Effector memory CD8-positive, alpha-beta T cell (primary cell): ENCODE measurements around the gene SUGP2.

Experiments used
- ATAC-seq: fragments of 150-1000 bp; cut with Tn5 transposase; replicated peaks from 2 replicates; pipeline ENCODE4 v1.10.0; 2021; ENCODE audit warnings: mild to moderate bottlenecking, moderate library complexity
- DNase-seq, 3 experiments: peaks; one replicate each; pipeline ENCODE4 v3.0.0; 2021
- H3K27ac Mint-ChIP-seq, 2 donors: one replicate each; pipeline ENCODE4 v1.8.0; 2022; ENCODE audit warnings: mild to moderate bottlenecking in 2 of 2, mixed read lengths in 2 of 2, moderate library complexity in 2 of 2
- H3K27me3 Mint-ChIP-seq, 2 donors: one replicate each; pipeline ENCODE4 v1.8.0; 2022; ENCODE audit warnings: mixed read lengths in 2 of 2
- H3K36me3 Mint-ChIP-seq: one replicate; pipeline ENCODE4 v1.8.0; 2022; ENCODE audit warnings: mild to moderate bottlenecking, moderate library complexity, mixed read lengths; ENCODE audit not compliant: insufficient read depth
- H3K4me1 Mint-ChIP-seq, 2 donors: one replicate each; pipeline ENCODE4 v1.8.0; 2022; ENCODE audit warnings: low read depth in 2 of 2, mixed read lengths in 2 of 2
- H3K4me3 Mint-ChIP-seq, 2 donors: one replicate each; pipeline ENCODE4 v1.8.0; 2022; ENCODE audit warnings: mild to moderate bottlenecking in 2 of 2, mixed read lengths in 2 of 2, moderate library complexity in 2 of 2
- H3K9me3 Mint-ChIP-seq, 2 donors: one replicate each; pipeline ENCODE4 v1.8.0; 2022; ENCODE audit warnings: mixed read lengths in 2 of 2

Gene SUGP2

DNA sequence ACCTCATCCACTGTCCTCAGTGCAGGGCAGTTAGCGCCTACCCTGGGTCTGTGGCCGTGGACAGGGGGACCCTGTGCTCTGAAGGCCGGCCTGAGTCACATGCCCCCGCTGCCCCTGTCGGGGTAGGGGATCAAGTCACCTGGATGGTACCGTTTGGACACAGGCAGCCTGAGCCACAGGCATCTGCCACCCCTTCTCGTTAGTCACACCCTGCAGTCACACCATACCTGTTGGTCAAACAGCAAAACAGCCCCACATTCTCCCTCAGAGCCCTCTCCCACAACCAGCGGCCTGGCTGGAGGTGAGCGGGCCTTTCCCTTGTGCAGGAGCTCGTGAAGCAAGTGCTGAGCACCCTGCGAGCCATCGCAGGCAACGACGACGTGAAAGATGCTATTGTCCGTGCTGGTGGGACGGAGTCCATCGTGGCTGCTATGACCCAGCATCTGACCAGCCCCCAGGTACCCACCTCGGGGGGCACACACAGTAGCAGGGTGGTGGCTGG lies 21.7 kb upstream of the SUGP2 start:
- Mint-ChIP-seq H3K4me3 (no peak overlapping the region), H3K27me3 (no peaks in the 10 kb centered on the region), H3K9me3 (no peaks in the 10 kb centered on the region), H3K27ac (no peak overlapping the region), H3K4me1 (peaks cover 0 to 2% of the 10 kb centered on the region in 2 donors), H3K36me3 (peaks cover 11% of the 10 kb centered on the region)
- ATAC-seq (no peak), DNase-seq (no peak)

DNA sequence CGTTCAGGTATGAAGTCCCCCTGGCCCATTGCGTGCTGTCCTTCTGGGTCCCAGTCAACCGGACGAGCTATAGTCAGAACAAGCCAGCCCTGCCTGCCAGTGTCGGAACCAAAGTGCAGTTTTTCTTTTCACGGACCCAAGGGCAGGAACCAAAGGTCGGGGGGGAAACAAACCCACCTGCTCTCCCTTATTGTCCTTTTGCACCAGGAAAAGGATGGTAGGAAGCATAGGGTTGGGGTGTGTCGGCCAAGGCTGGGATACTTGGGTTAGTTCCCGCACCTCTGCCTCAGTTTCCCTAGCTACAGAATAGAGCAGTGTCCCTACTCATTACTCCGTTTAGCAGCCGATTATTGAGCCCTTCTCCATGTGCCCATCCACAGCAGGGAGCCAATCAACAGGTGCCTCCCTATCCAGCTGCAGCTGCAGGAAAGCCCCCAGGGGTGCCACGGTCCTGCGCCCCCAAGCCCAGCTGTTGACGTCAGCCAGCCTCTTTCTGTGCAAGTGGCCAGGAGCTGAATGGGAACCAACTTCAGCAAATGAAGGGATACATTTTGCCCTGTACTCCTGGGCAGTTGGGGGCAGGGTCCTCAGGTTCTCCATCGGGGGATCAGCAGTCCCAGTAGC lies 21.1 kb upstream of the SUGP2 start:
- H3K4me3 Mint-ChIP-seq: no peak overlapping the region
- H3K9me3 Mint-ChIP-seq: no peaks in the 10 kb centered on the region
- H3K36me3 Mint-ChIP-seq: peaks cover 11% of the 10 kb centered on the region
- DNase-seq: no peak
- no peaks in the 10 kb centered on the region for H3K27me3 Mint-ChIP-seq
- no peak for ATAC-seq
- H3K4me1 Mint-ChIP-seq: peaks cover 0 to 2% of the 10 kb centered on the region in 2 donors
- H3K27ac Mint-ChIP-seq: no peak overlapping the region

DNA sequence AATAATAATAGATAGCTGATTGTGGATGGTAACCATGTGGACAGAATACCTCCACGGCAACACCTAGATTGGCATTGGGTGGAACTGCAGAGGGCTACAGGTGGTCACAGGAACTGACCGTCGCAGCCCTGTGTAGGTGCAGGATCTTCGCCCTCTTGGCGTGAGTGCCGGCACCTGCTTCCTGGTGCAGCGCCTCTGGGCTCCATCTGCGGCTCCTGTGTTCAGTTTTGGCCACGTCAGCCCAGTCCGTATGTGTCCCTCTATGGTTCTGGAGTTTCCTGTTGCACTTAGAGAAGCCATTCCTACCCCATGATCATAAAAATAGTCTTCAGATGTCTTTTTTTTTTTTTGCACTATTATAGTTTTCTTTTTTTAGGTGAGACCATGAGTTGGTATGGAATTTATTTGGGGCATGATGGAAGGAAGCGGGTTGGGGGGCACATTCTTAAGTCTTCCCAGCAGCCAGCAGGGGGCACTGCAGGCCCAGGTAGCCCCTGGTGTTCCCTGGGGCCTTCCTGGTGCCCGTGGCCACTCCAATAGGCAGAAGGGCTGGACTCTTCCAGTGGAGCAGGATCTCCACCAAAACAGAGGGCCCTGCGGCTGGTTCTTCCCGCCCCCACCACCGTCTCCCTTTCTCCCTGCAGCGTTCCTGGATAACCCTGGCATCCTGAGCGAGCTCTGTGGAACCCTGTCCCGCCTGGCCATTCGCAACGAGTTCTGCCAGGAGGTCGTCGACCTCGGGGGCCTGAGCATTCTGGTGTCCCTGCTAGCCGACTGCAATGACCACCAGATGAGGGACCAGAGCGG lies 20.4 kb upstream of the SUGP2 start:
- Mint-ChIP-seq H3K36me3 (peaks cover 11% of the 10 kb centered on the region), H3K4me3 (no peak overlapping the region), H3K9me3 (no peaks in the 10 kb centered on the region), H3K4me1 (peaks cover 0 to 2% of the 10 kb centered on the region in 2 donors), H3K27ac (no peak overlapping the region), H3K27me3 (no peaks in the 10 kb centered on the region)
- ATAC-seq (peak; percentile 73), DNase-seq (peak; percentile 55 to 60 (median 55))

DNA sequence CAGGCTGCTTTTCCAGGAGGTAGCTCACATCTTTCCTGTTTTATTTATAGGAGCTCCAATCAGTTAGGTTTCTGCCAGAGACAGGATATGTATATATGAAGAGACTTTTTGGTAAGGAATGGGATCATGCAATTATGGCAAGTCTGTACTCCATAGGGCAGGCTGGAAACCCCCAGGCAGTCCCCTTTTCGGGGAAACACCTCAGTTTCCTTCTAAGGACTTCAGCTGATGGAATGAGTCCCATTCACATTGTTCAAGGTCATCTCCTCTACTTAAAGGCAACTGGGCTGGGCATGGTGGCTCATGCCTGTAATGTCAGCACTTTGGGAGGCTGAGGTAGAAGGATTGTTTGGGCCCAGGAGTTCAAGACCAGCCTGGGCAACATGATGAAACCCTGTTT lies 19.6 kb upstream of the SUGP2 start:
- Mint-ChIP-seq H3K4me3 (no peak overlapping the region), H3K9me3 (no peaks in the 10 kb centered on the region), H3K36me3 (peaks cover 11% of the 10 kb centered on the region), H3K4me1 (peaks cover 0 to 2% of the 10 kb centered on the region in 2 donors), H3K27me3 (no peaks in the 10 kb centered on the region), H3K27ac (no peak overlapping the region)
- no peak for ATAC-seq
- no peak for DNase-seq

DNA sequence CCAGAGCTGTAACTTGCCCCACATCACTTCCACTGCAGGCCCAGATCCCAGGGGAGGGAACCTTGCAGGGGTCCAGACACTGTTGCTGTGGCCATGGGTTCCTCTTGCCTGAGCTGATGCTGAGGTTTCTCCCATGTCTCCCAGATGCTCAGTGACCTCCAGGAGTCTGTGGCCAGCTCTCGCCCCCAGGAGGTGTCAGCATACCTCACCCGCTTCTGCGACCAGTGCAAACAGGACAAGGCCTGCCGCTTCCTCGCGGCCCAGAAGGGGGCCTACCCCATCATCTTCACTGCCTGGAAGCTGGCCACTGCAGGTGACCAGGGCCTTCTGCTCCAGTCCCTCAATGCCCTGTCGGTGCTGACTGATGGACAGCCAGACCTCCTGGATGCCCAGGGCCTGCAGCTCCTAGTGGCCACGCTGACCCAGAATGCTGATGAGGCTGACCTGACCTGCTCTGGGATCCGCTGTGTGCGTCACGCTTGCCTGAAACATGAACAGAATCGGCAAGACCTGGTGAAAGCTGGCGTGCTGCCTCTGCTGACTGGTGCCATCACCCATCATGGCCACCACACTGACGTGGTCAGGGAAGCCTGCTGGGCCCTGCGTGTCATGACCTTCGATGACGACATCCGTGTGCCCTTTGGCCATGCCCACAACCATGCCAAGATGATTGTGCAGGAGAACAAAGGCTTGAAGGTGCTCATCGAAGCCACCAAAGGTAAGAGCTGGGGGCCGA lies 18.3 kb upstream of the SUGP2 start:
- ATAC-seq (no peak), DNase-seq (no peak)
- no peak overlapping the region for H3K4me3 Mint-ChIP-seq
- H3K9me3 Mint-ChIP-seq: no peaks in the 10 kb centered on the region
- no peak overlapping the region for H3K27ac Mint-ChIP-seq
- H3K36me3 Mint-ChIP-seq: peaks cover 15% of the 10 kb centered on the region
- no peaks in the 10 kb centered on the region for H3K27me3 Mint-ChIP-seq
- peaks cover 0 to 2% of the 10 kb centered on the region in 2 donors for H3K4me1 Mint-ChIP-seq

DNA sequence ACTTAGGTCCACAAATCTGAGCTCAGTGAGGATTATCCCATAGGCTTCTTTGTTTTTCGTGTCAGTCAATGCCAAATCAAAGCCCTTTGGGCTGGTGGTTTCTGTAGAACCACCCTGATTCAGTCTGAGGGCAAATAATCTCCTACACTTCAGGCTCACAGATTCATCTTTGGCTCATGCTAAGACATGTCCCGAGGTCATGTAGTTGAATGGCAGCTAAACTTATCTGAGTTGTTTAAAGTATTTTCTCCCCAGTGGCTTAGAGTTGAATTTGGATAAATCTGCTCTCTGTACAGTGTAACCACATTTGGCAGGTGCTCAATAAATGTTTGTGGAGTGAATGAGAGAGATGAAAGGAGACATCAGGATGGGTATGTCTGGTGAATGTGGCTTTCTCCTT lies 17.4 kb upstream of the SUGP2 start:
- H3K4me3 Mint-ChIP-seq: no peak overlapping the region
- H3K9me3 Mint-ChIP-seq: no peaks in the 10 kb centered on the region
- ATAC-seq: no peak
- peaks cover 0 to 2% of the 10 kb centered on the region in 2 donors for H3K4me1 Mint-ChIP-seq
- no peaks in the 10 kb centered on the region for H3K27me3 Mint-ChIP-seq
- DNase-seq: no peak
- H3K36me3 Mint-ChIP-seq: peaks cover 15% of the 10 kb centered on the region
- H3K27ac Mint-ChIP-seq: peak overlapping the region; percentile 28 to 53

DNA sequence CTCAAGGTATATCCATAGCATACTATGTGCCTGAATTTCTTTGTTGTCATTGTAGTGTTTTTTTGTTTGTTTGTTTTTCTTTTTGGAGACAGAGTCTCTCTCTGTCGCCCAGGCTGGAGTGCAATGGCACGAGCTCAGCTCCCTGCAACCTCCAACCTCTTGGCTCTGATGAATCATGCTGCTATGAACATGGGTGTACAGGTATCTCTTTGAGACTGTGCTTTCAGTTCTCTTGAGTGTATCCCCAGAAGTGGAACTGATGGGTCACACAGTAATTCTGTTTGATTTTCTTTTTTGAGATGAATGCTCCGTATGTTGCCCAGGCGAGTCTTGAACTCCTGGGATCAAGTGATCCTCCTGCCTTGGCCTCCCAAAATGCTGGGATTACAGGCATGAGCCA lies 16.8 kb upstream of the SUGP2 start:
- no peaks in the 10 kb centered on the region for H3K27me3 Mint-ChIP-seq
- no peak for ATAC-seq

DNA sequence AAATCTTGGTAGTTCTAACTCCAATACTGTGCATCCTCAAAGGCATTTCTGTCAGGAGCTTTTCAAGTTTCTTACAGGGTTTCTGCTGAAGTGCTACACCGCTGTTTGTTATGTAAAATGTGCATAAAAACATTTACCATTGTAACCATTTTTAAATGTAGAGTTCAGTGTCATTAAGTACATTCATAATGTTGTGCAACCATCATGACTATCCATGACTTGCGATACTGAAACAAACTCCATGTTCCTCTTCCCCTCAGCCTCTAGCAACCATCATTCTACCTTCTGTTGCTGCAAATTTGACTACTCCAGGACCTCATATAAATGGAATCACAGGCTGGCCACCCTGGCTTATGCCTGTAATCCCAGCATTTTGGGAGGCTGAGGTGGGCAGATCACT lies 16.1 kb upstream of the SUGP2 start:
- no peak overlapping the region for H3K4me3 Mint-ChIP-seq
- DNase-seq (no peak), ATAC-seq (no peak)
- H3K27ac Mint-ChIP-seq: no peak overlapping the region
- peaks cover 0 to 2% of the 10 kb centered on the region in 2 donors for H3K4me1 Mint-ChIP-seq
- H3K9me3 Mint-ChIP-seq: no peaks in the 10 kb centered on the region
- no peaks in the 10 kb centered on the region for H3K27me3 Mint-ChIP-seq
- peaks cover 15% of the 10 kb centered on the region for H3K36me3 Mint-ChIP-seq

More for the DNA sequence above, 16.8 kb upstream of the SUGP2 start:
- peaks cover 0 to 2% of the 10 kb centered on the region in 2 donors for H3K4me1 Mint-ChIP-seq
- H3K9me3 Mint-ChIP-seq: no peaks in the 10 kb centered on the region
- H3K4me3 Mint-ChIP-seq: no peak overlapping the region
- peak overlapping the region; percentile 28 to 53 for H3K27ac Mint-ChIP-seq
- peaks cover 13% of the 10 kb centered on the region for H3K36me3 Mint-ChIP-seq
- no peak for DNase-seq

DNA sequence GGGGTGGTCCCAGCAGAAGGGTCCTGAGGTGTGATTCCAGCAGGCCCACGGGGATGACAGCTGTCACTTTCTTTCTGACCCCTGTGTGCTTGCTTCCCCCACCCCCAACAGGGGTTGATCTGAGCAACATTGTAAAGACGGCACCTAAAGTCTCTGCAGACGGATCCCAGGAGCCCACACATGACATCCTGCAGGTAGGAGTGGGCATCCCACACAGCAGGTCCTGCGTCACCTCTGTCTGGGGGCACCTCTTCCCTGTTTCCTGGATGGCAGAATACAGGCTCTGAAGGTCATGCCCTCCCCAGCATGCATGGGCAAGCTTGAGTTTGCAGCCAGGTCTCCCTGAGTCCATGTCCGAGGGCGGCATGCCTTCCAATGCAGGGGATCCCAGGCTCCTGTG lies 10.6 kb upstream of the SUGP2 start:
- H3K27me3 Mint-ChIP-seq: no peaks in the 10 kb centered on the region

DNA sequence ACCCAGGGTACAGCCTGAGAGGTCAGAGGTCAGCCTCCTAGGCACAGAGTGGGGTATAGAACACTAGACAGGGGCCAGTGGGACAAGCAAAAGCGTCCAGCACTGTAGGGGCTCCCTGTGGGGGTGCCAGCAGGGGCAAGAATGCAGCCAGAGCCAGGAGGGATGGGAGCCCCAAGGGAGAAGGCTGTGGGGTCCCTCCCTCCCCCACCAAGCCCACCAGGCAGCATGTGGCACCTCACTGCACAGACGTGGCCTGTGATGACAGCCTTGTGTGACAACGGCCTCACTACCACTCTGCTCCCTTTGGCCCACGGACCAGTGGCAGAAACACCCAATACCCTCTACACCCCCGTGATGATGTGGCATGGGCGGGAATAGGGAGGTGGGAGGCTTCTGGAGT lies 10.2 kb upstream of the SUGP2 start:
- Mint-ChIP-seq H3K27ac (no peak overlapping the region), H3K4me1 (peaks cover 12 to 14% of the 10 kb centered on the region in 2 donors), H3K4me3 (no peak overlapping the region), H3K27me3 (no peaks in the 10 kb centered on the region), H3K36me3 (peaks cover 15% of the 10 kb centered on the region), H3K9me3 (no peaks in the 10 kb centered on the region)
- ATAC-seq (no peak), DNase-seq (no peak)

More for the DNA sequence above, 10.6 kb upstream of the SUGP2 start:
- H3K4me1 Mint-ChIP-seq: peaks cover 12 to 14% of the 10 kb centered on the region in 2 donors
- H3K9me3 Mint-ChIP-seq: no peaks in the 10 kb centered on the region
- H3K36me3 Mint-ChIP-seq: peaks cover 15% of the 10 kb centered on the region
- ATAC-seq (no peak), DNase-seq (no peak)
- H3K27ac Mint-ChIP-seq: no peak overlapping the region
- no peak overlapping the region for H3K4me3 Mint-ChIP-seq

DNA sequence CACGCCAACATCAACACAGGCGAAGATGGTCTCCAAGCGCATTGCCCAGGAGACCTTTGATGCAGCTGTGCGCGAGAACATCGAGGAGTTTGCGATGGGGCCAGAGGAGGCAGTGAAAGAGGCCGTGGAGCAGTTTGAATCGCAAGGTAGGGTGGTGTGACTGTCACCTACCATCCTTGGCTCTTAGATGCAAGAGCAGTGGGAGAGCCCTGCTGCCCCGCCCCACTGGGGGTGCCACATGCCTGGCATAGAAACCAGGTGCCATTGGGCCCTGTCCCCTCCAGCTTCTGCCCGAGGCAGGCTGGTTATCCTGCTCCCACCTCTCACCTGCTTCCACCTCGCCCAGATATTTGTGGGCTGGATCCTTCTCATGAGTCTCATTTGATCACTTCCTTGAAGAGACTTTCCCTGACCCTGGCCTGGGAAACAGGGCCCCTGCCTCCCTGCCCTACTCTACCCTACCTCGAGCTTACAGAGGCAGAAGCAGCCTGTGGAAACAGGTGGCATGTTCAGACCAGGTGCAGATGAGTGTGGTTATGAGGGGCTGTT lies 9.5 kb upstream of the SUGP2 start:
- ATAC-seq: no peak
- Mint-ChIP-seq H3K9me3 (no peaks in the 10 kb centered on the region), H3K4me1 (peaks cover 12 to 14% of the 10 kb centered on the region in 2 donors), H3K27ac (no peak overlapping the region), H3K36me3 (peaks cover 14% of the 10 kb centered on the region), H3K4me3 (no peak overlapping the region), H3K27me3 (no peaks in the 10 kb centered on the region)
- no peak for DNase-seq

DNA sequence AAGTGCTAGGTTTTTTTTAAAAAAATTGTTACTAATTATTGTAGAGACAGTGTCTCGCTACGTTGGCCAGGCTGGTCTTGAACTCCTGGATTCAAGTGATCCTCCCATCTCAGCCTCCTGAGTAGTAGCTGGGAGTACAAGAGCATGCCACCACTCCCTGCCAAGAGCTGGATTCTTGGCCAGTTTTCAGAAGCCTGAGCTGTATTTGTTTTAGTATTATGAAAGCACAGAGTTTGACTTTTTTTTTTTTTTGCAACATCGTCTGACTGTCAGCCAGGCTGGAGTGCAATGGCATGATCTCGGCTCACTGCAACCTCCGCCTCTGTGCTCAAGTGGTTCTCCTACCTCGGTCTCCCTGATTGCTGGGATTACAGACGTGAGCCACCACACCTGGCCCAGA lies 7.1 kb upstream of the SUGP2 start:
- H3K4me3 Mint-ChIP-seq: no peak overlapping the region
- no peaks in the 10 kb centered on the region for H3K27me3 Mint-ChIP-seq
- peaks cover 6% of the 10 kb centered on the region for H3K36me3 Mint-ChIP-seq
- no peaks in the 10 kb centered on the region for H3K9me3 Mint-ChIP-seq
- no peak for DNase-seq
- no peak for ATAC-seq
- H3K27ac Mint-ChIP-seq: peak overlapping the region; percentile 71 to 90
- peaks cover 12 to 14% of the 10 kb centered on the region in 2 donors for H3K4me1 Mint-ChIP-seq

DNA sequence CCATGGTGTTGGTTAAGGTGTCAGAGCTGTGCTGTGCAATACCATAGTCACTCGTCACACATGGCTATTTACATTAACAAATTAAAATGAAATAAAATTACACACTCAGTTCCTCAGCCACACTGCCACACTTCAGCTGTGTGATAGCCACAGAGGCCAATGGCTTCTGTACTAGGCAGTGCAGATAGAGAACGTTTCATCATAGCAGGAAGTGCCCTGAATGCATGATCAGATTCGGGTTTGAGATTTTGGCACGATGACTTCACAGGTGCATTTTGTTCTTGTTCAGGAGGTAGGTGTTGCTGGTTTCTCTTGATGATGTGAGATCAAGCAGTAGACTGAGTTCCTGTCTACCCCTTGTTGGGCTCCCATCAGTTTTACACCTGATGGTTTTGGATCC lies 6.6 kb upstream of the SUGP2 start:
- ATAC-seq: peak; percentile 99
- Mint-ChIP-seq H3K4me3 (peak overlapping the region; percentile 13 to 64), H3K27ac (peak overlapping the region; percentile 71 to 90)

More for the DNA sequence above, 6.6 kb upstream of the SUGP2 start:
- Mint-ChIP-seq H3K27me3 (no peaks in the 10 kb centered on the region), H3K9me3 (no peaks in the 10 kb centered on the region), H3K36me3 (peaks cover 5% of the 10 kb centered on the region), H3K4me1 (peaks cover 12 to 14% of the 10 kb centered on the region in 2 donors)
- peak; percentile 26 to 42 (median 40) for DNase-seq
